HepG2 (cell line): Measurements from ENCODE around the gene OSGIN1. TPM values are rescaled to one million over a fixed set of nuclear protein-coding genes. Genes with fewer than 3 reads are reported as not detected.

Experiments used
- ATAC-seq: fragments of 200-7000 bp; cut with Tn5 transposase; 3 replicates; pipeline ENCODE4 v1.9.1; 2020; ENCODE audit warnings: mild to moderate bottlenecking, moderate library complexity
- BruUV-seq: library from RNA; stranded (reverse); fragments of 400-500 nt; replicated peaks from 2 replicates; lab custom pipeline; 2021; lab: Mats Ljungman, UMichigan
- CTCF ChIA-PET: fragments of 300-600 bp; formaldehyde crosslinking; extraction: SDS; loops from one replicate; lab custom pipeline; 2021; ENCODE audit warnings: low total read pairs, inconsistent platforms, low intra/inter-chr PET ratio; lab: Yijun Ruan, JAX
- POLR2A ChIA-PET: fragments of 350-600 bp; sonication (Branson Sonifier 250); formaldehyde crosslinking; loops from one replicate; lab custom pipeline; 2020; ENCODE audit warnings: antibody characterized with exemption, inconsistent platforms; lab: Yijun Ruan, JAX
- DNase-seq: peaks from one replicate; pipeline ENCODE4 v3.0.0-alpha.2; 2015; ENCODE audit warnings: low spot score
- FAIRE-seq: peaks from 3 replicates; lab custom pipeline; 2011; peaks lifted over from hg19 to GRCh38; lab: Jason Lieb, UNC
- H2AFZ ChIP-seq: one replicate; pipeline ENCODE4 v1.6.1; 2011; ENCODE audit warnings: low read length, inconsistent platforms
- H3K27ac ChIP-seq: fragments of 300-600 bp; 3 replicates; pipeline ENCODE4 v1.8.0; 2011; ENCODE audit warnings: mixed run types, mild to moderate bottlenecking, mixed read lengths, low read length, inconsistent platforms; ENCODE audit not compliant: insufficient read depth; ENCODE audit errors: extremely low read length
- H3K27me3 ChIP-seq, 2 experiments: fragments of 200-600 bp in 1 of 2; 2 replicates in 1 of 2; 3 replicates in 1 of 2; pipeline versions ENCODE4 v1.6.0 to v1.8.0; 2011; ENCODE audit warnings: low read length in 2 of 2, mild to moderate bottlenecking in 2 of 2, moderate library complexity in 2 of 2, inconsistent platforms in 1 of 2; ENCODE audit not compliant: insufficient read depth in 2 of 2, control insufficient read depth in 1 of 2
- H3K36me3 ChIP-seq, 2 experiments: fragments of 200-600 bp in 1 of 2; replicated peaks in 1 of 2; 2 replicates in 1 of 2; 3 replicates in 1 of 2; pipeline versions ENCODE4 v1.5.1 to v1.8.0; 2011; ENCODE audit warnings: low read length in 2 of 2, inconsistent platforms in 1 of 2; ENCODE audit not compliant: insufficient read depth in 2 of 2, control insufficient read depth in 1 of 2
- H3K4me1 ChIP-seq: 2 replicates; pipeline ENCODE4 v1.5.1; 2012; ENCODE audit warnings: low read length, inconsistent platforms; ENCODE audit not compliant: insufficient read depth
- H3K4me2 ChIP-seq: 2 replicates; pipeline ENCODE4 v1.6.0; 2011; ENCODE audit warnings: low read depth, low read length, inconsistent platforms
- H3K4me3 ChIP-seq, 3 experiments: fragments of 200-600 bp in 1 of 3; sonication (generic), shearing (Covaris generic) in 1 of 3; replicated peaks in 1 of 3; 2 replicates each; pipeline ENCODE4 v1.5.1; 2011 to 2016; ENCODE audit warnings: low read length in 3 of 3, inconsistent platforms in 2 of 3, low read depth in 2 of 3, mild to moderate bottlenecking in 2 of 3, control low read depth in 1 of 3, mixed read lengths in 1 of 3; ENCODE audit not compliant: insufficient read depth in 1 of 3
- H3K79me2 ChIP-seq: one replicate; pipeline ENCODE4 v1.6.1; 2011; ENCODE audit warnings: low read length, inconsistent platforms; ENCODE audit not compliant: insufficient read depth
- H3K9ac ChIP-seq: 2 replicates; pipeline ENCODE4 v1.6.0; 2011; ENCODE audit warnings: mild to moderate bottlenecking, low read depth, low read length, inconsistent platforms; ENCODE audit not compliant: insufficient read depth
- H3K9me3 ChIP-seq: 2 replicates; pipeline ENCODE4 v1.5.1; 2012; ENCODE audit warnings: mild to moderate bottlenecking, low read length
- H4K20me1 ChIP-seq: 2 replicates; pipeline ENCODE4 v1.6.0; 2011; ENCODE audit warnings: inconsistent platforms, mild to moderate bottlenecking, low read length, moderate library complexity; ENCODE audit not compliant: insufficient read depth
- BCL3 ChIP-seq: sonication (generic); formaldehyde crosslinking; IDR thresholded peaks from 2 replicates; pipeline ENCODE4 v1.5.1; 2020; ENCODE audit warnings: mild to moderate bottlenecking, missing genetic modification reagents, moderate library complexity
- CBFB ChIP-seq: sonication (generic); formaldehyde crosslinking; IDR thresholded peaks from 2 replicates; pipeline ENCODE4 v1.4.0; 2020; ENCODE audit warnings: missing genetic modification reagents
- FOSL1 ChIP-seq: sonication (generic); formaldehyde crosslinking; IDR thresholded peaks from 2 replicates; pipeline ENCODE4 v1.9.0; 2021; ENCODE audit warnings: missing genetic modification reagents, borderline replicate concordance
- MYPOP ChIP-seq: sonication (generic); formaldehyde crosslinking; IDR thresholded peaks from 2 replicates; pipeline ENCODE4 v1.8.1; 2023; ENCODE audit warnings: mild to moderate bottlenecking, moderate library complexity, missing genetic modification reagents
- NAIF1 ChIP-seq: sonication (generic); formaldehyde crosslinking; IDR thresholded peaks from 2 replicates; pipeline ENCODE4 v1.5.0; 2020; ENCODE audit warnings: mild to moderate bottlenecking, missing genetic modification reagents, borderline replicate concordance
- PATZ1 ChIP-seq: sonication (generic); formaldehyde crosslinking; IDR thresholded peaks from 2 replicates; pipeline ENCODE4 v1.4.0; 2020; ENCODE audit warnings: missing genetic modification reagents
- SNAI1 ChIP-seq: sonication (generic); formaldehyde crosslinking; IDR thresholded peaks from 2 replicates; pipeline ENCODE4 v1.5.0; 2020; ENCODE audit warnings: mild to moderate bottlenecking, missing genetic modification reagents, borderline replicate concordance
- TGIF2 ChIP-seq: IDR thresholded peaks from 2 replicates; pipeline ENCODE4 v1.6.1; 2016; ENCODE audit warnings: control low read depth, missing compliant biosample characterization
- ZBTB49 ChIP-seq: sonication (generic); formaldehyde crosslinking; IDR thresholded peaks from 2 replicates; pipeline ENCODE4 v1.4.0; 2020; ENCODE audit warnings: missing genetic modification reagents, borderline replicate concordance
- ZNF30 ChIP-seq: sonication (generic); formaldehyde crosslinking; IDR thresholded peaks from 2 replicates; pipeline ENCODE4 v1.5.0; 2020; ENCODE audit warnings: mild to moderate bottlenecking, missing genetic modification reagents
- ZNF382 ChIP-seq: sonication (generic); formaldehyde crosslinking; IDR thresholded peaks from 2 replicates; pipeline ENCODE4 v1.5.0; 2020; ENCODE audit warnings: missing genetic modification reagents, mild to moderate bottlenecking, borderline replicate concordance
- WGBS: methylation state at CpG from one replicate; pipeline ENCODE4 v1.1.6; 2017; ENCODE audit warnings: low lambda C conversion rate; 5-methylcytosine and 5-hydroxymethylcytosine counted together
- in situ Hi-C: cut with HindIII; loops from 2 replicates; pipeline ENCODE4 v1.10.0; 2017; ENCODE audit warnings: low pct_unique_long_range_greater_than_20kb; ENCODE audit not compliant: extremely low pct_ligation_motif_present
- intact Hi-C: fragments of 100-400 bp; cut with micrococcal nuclease; formaldehyde crosslinking; loops from one replicate; pipeline ENCODE4 v1.10.0; 2022; ENCODE audit not compliant: unreplicated experiment
- polyA plus RNA-seq, 8 experiments: library from polyadenylated mRNA; depleted of rRNA in 3 of 8; stranded (reverse) in 7 of 8; unstranded in 1 of 8; fragments of >200 nt; fragmentation: Illumina TruSeq in 4 of 8; extraction: Trizol in 4 of 8; gene quantifications; 2 replicates each; pipeline versions ENCODE4 v1.2.1 to v1.2.3, GENCODE V29; 2011 to 2016; ENCODE audit warnings: low read depth in 4 of 8, missing spikeins in 1 of 8, mixed read lengths in 1 of 8; ENCODE audit not compliant: insufficient read depth in 1 of 8
- total RNA-seq, 5 experiments: library from RNA; depleted of rRNA; stranded (reverse); fragments of >200 nt; fragmentation: Illumina TruSeq; extraction: Trizol; gene quantifications; 2 replicates each; pipeline ENCODE4 v1.2.3, GENCODE V29; 2016; ENCODE audit warnings: low read depth in 1 of 5

Gene OSGIN1
- total and polyA plus RNA-seq, 2 of the 13 experiments (the other 11 are each of a cell fraction or from before 2014, with no cell fraction given): 20.5 to 27.1 TPM

GRCh38 chr16:83915081-83915480 lies 38.0 kb upstream of the OSGIN1 start:
- H3K4me1 ChIP-seq: no peaks in the 10 kb centered on the region
- in situ Hi-C loops (no loop called here), intact Hi-C loops (no loop called here)
- no peaks in the 10 kb centered on the region for H3K79me2 ChIP-seq
- ChIA-PET POLR2A (no interaction called here), CTCF (no interaction called here)
- no TSS peak for BruUV-seq
- no peak overlapping the region for H3K4me2 ChIP-seq
- H3K9ac ChIP-seq: no peak overlapping the region
- no peak overlapping the region for H2AFZ ChIP-seq
- no peaks in the 10 kb centered on the region for H3K27me3 ChIP-seq
- no peak for DNase-seq
- peaks cover 24 to 41% of the 10 kb centered on the region in 2 experiments for H3K36me3 ChIP-seq
- ATAC-seq: no peak
- 97% methylated on average over 22 of the region's 22 CpGs for WGBS
- H3K4me3 ChIP-seq: no peak overlapping the region
- FAIRE-seq: no peak
- TF ChIP-seq PATZ1: no peak
- TF ChIP-seq FOSL1: no peak
- no peak for TF ChIP-seq ZNF382
- no peak for TF ChIP-seq CBFB
- TF ChIP-seq ZBTB49: no peak
- no peak for TF ChIP-seq NAIF1 (CRISPR knock-in tag)
- no peak for TF ChIP-seq MYPOP
- TF ChIP-seq ZNF30 (CRISPR knock-in tag): no peak
- no peak for TF ChIP-seq SNAI1
- no peak for TF ChIP-seq TGIF2 (CRISPR knock-in tag)
- TF ChIP-seq BCL3 (CRISPR knock-in tag): no peak
- TF ChIP-seq, all 625 proteins: peak for 0
- H3K27ac ChIP-seq: no peak overlapping the region
- no peaks in the 10 kb centered on the region; the same call in 1 of the 2 replicates for H4K20me1 ChIP-seq
- H3K9me3 ChIP-seq: no peaks in the 10 kb centered on the region
